ENCODE results near the gene LGSN.

DNA sequence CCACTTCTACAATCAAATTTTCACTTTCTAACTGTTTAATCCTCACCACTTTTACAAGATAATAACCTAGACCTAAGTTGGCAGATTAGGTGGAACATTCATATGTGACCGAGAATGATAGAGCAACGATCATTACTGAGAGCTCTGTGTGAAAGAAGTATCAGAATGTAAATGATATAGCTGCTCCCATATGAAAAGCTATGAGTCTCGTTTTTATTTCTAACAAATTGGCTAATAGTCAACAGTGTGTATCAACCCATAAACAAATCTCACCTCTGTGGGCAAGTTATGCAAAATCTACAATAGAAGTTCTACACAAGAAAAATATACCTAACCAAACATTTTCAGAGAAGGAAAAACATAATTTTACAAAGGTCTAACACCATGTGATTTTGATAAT lies 3.7 kb downstream of the LGSN start:
- TF ChIP-seq POLR2A (IDR thresholded peaks at IDR 0.05): no peak
- TF ChIP-seq EP300 (IDR thresholded peaks at IDR 0.05): no peak
